K562 (cell line): ENCODE measurements around the gene TBC1D17. TPM values are rescaled to one million over a fixed set of nuclear protein-coding genes. Genes with fewer than 3 reads are reported as not detected.

Experiments
- CCNT2 ChIP-seq: IDR thresholded peaks from 2 replicates; pipeline ENCODE4 v1.6.1; 2011; ENCODE audit warnings: borderline replicate concordance, low read depth, mild to moderate bottlenecking, moderate library complexity, mixed read lengths, low read length; ENCODE audit not compliant: insufficient read length; ENCODE audit errors: extremely low read depth
- CGGBP1 ChIP-seq: fragments of 250-450 bp; sonication (Bioruptor Pico); IDR thresholded peaks from 2 replicates; pipeline ENCODE4 v1.9.0; 2021; ENCODE audit warnings: mild to moderate bottlenecking
- EGR1 ChIP-seq: fragments of 450-650 bp; conservative IDR thresholded peaks from 2 replicates; pipeline ENCODE4 v1.6.1; 2017; ENCODE audit warnings: mild to moderate bottlenecking
- ILK ChIP-seq: fragments of 450-650 bp; IDR thresholded peaks from 2 replicates; pipeline ENCODE4 v1.6.1; 2016; ENCODE audit warnings: missing genetic modification characterization, low read depth, mild to moderate bottlenecking, missing compliant biosample characterization, moderate library complexity, borderline replicate concordance
- IRF9 ChIP-seq: fragments of 450-650 bp; IDR thresholded peaks from 2 replicates; pipeline ENCODE4 v1.6.1; 2016; ENCODE audit warnings: missing biosample characterization, missing genetic modification characterization
- KAT7 ChIP-seq: sonication (generic); formaldehyde crosslinking; IDR thresholded peaks from 2 replicates; pipeline ENCODE4 v1.8.0; 2022; ENCODE audit warnings: missing genetic modification reagents, mild to moderate bottlenecking, borderline replicate concordance
- KLF6 ChIP-seq: fragments of 250-450 bp; sonication (Bioruptor Pico); IDR thresholded peaks from 2 replicates; pipeline ENCODE4 v1.4.0; 2020; ENCODE audit warnings: mild to moderate bottlenecking, moderate library complexity, borderline replicate concordance
- SMAD1 ChIP-seq: fragments of 150-350 bp; IDR thresholded peaks from 2 replicates; pipeline ENCODE4 v1.6.1; 2014; ENCODE audit warnings: low read length, low read depth; ENCODE audit not compliant: partially characterized antibody
- TAF1 ChIP-seq: IDR thresholded peaks from 2 replicates; pipeline ENCODE4 v1.6.1; 2011; ENCODE audit warnings: mild to moderate bottlenecking, low read length, moderate library complexity; ENCODE audit not compliant: insufficient read depth, control insufficient read depth, severe bottlenecking; ENCODE audit errors: extremely low read depth
- XRCC5 ChIP-seq: fragments of 200-400 bp; formaldehyde crosslinking; IDR thresholded peaks from 2 replicates; pipeline ENCODE4 v1.6.1; 2017; ENCODE audit warnings: low read depth, mild to moderate bottlenecking, low read length
- ZKSCAN3 ChIP-seq: fragments of 250-450 bp; sonication (Bioruptor Pico); IDR thresholded peaks from 2 replicates; pipeline ENCODE4 v1.4.0; 2020
- ZNF12 ChIP-seq: sonication (generic); formaldehyde crosslinking; IDR thresholded peaks from 2 replicates; pipeline ENCODE4 v1.4.0; 2020; ENCODE audit warnings: mild to moderate bottlenecking, missing genetic modification reagents
- ZNF316 ChIP-seq: fragments of 450-650 bp; IDR thresholded peaks from 2 replicates; pipeline ENCODE4 v1.6.1; 2016
- ZNF507 ChIP-seq: conservative IDR thresholded peaks from 2 replicates; pipeline ENCODE4 v1.6.1; 2017; ENCODE audit warnings: missing genetic modification characterization, missing compliant biosample characterization
- ZNF740 ChIP-seq, 3 experiments: fragments of 200-800 bp in 1 of 3; sonication (Bioruptor generic) in 1 of 3; sonication (generic) in 1 of 3; formaldehyde crosslinking in 1 of 3; IDR thresholded peaks; 2 replicates each; pipeline versions ENCODE4 v1.6.1 to v1.8.0; 2016 to 2022; ENCODE audit warnings: mild to moderate bottlenecking in 2 of 3, missing compliant biosample characterization in 2 of 3, missing genetic modification characterization in 2 of 3, missing genetic modification reagents in 1 of 3
- polyA plus RNA-seq, 8 experiments: library from polyadenylated mRNA; depleted of rRNA in 4 of 8; stranded (reverse) in 5 of 8; unstranded in 3 of 8; fragments of >200 nt; fragmentation: Nextera tagmentation in 2 of 8; fragmentation: Illumina TruSeq in 1 of 8; extraction: Ambion mirVana in 2 of 8; extraction: Trizol in 1 of 8; gene quantifications; 2 replicates each; pipeline versions ENCODE4 v1.2.1 to v1.2.3, GENCODE V29; 2011 to 2014; ENCODE audit warnings: inconsistent platforms in 1 of 8, missing spikeins in 1 of 8
- total RNA-seq, 7 experiments: library from RNA; depleted of rRNA in 6 of 7; stranded (reverse); fragments of >200 nt in 6 of 7; fragmentation: Illumina TruSeq in 2 of 7; extraction: Trizol in 2 of 7; gene quantifications; 2 replicates each; pipeline versions ENCODE4 v1.2.1 to v1.2.3, GENCODE V29; 2011 to 2021; ENCODE audit warnings: low replicate concordance in 1 of 7
- TF ChIP-seq, protein P1 (sequence below): fragments of 250-450 bp; sonication (Bioruptor Pico); IDR thresholded peaks from 2 replicates; pipeline ENCODE4 v1.8.0; 2021; ENCODE audit warnings: mild to moderate bottlenecking, moderate library complexity
- TF ChIP-seq, protein P2 (sequence below): fragments of 450-650 bp; formaldehyde crosslinking; IDR thresholded peaks from 2 replicates; pipeline ENCODE4 v1.4.0; 2020; ENCODE audit warnings: mild to moderate bottlenecking
- TF ChIP-seq, protein P3 (sequence below): fragments of 250-450 bp; sonication (Bioruptor Pico); IDR thresholded peaks from 2 replicates; pipeline ENCODE4 v1.5.0; 2021
- TF ChIP-seq, protein P4 (sequence below): fragments of 250-450 bp; sonication (Bioruptor Pico); IDR thresholded peaks from 2 replicates; pipeline ENCODE4 v1.5.0; 2020; ENCODE audit warnings: mild to moderate bottlenecking

TBC1D17 gene
- total and polyA plus RNA-seq, 9 of the 15 experiments (the other 6 are each of a cell fraction or from before 2014, with no cell fraction given): 0.42 to 16.0 (median 3.8) TPM

DNA sequence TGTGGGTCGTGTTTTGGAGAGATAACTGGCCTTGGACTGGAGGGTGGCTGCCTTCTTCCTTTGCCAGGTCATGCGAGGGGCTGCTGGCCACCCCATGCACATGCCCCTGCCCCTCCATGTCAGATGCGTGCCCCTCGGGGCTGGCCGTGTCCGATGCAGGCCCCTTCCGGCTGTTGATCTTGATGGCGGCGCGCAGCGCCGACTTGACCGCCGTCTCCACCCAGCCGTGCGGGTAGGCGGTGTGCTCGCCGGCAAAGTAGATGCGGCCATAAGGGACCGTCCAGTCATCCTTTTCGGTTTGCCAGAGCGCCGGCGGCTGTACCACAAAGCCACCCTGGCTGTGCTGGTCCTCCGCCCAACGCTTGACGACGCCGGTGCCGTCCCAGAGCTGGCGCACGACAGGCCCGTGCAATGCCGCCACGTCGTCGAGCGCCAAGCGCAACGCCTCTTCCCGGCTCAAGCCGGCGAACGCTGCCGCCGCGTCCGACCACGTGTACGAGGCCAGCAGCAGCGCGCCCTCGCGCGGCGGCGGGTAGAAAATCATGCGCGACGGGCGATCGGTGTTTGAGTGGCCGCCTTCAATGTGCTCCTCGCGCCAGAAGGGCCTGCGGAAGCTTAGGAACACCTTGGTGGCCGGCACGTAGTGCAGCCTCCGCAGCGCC, 12.3 kb downstream of the TBC1D17 start (continued):
- TF ChIP-seq ZNF507 (no peak), EGR1 (peak; percentile 14; the same call in 1 of the 2 replicates), ZKSCAN3 (CRISPR knock-in tag) (no peak), ILK (tag) (no peak), XRCC5 (peak; percentile 77; the same call in 1 of the 2 replicates), KLF6 (peak; percentile 44; the same call in 1 of the 2 replicates), SMAD1 (no peak), ZNF740 (CRISPR knock-in tag; IDR thresholded peaks at IDR 0.05) (peak; percentile 93), ZNF740 (tag; IDR thresholded peaks at IDR 0.05) (no peak), ZNF316 (no peak), CCNT2 (peak; percentile 82), ZNF12 (CRISPR knock-in tag) (peak; percentile 85; the same call in 1 of the 2 replicates), KAT7 (CRISPR knock-in tag) (peak; percentile 99), IRF9 (tag) (no peak), CGGBP1 (CRISPR knock-in tag) (no peak), TAF1 (peak; percentile 23)
- TF ChIP-seq, protein P1, sequence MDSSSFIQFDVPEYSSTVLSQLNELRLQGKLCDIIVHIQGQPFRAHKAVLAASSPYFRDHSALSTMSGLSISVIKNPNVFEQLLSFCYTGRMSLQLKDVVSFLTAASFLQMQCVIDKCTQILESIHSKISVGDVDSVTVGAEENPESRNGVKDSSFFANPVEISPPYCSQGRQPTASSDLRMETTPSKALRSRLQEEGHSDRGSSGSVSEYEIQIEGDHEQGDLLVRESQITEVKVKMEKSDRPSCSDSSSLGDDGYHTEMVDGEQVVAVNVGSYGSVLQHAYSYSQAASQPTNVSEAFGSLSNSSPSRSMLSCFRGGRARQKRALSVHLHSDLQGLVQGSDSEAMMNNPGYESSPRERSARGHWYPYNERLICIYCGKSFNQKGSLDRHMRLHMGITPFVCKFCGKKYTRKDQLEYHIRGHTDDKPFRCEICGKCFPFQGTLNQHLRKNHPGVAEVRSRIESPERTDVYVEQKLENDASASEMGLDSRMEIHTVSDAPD (CRISPR knock-in tag): no peak
- TF ChIP-seq, protein P2, sequence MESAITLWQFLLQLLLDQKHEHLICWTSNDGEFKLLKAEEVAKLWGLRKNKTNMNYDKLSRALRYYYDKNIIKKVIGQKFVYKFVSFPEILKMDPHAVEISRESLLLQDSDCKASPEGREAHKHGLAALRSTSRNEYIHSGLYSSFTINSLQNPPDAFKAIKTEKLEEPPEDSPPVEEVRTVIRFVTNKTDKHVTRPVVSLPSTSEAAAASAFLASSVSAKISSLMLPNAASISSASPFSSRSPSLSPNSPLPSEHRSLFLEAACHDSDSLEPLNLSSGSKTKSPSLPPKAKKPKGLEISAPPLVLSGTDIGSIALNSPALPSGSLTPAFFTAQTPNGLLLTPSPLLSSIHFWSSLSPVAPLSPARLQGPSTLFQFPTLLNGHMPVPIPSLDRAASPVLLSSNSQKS (CRISPR knock-in tag): no peak
- TF ChIP-seq, protein P3, sequence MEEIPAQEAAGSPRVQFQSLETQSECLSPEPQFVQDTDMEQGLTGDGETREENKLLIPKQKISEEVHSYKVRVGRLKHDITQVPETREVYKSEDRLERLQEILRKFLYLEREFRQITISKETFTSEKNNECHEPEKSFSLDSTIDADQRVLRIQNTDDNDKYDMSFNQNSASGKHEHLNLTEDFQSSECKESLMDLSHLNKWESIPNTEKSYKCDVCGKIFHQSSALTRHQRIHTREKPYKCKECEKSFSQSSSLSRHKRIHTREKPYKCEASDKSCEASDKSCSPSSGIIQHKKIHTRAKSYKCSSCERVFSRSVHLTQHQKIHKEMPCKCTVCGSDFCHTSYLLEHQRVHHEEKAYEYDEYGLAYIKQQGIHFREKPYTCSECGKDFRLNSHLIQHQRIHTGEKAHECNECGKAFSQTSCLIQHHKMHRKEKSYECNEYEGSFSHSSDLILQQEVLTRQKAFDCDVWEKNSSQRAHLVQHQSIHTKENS: no peak
- TF ChIP-seq, protein P4, sequence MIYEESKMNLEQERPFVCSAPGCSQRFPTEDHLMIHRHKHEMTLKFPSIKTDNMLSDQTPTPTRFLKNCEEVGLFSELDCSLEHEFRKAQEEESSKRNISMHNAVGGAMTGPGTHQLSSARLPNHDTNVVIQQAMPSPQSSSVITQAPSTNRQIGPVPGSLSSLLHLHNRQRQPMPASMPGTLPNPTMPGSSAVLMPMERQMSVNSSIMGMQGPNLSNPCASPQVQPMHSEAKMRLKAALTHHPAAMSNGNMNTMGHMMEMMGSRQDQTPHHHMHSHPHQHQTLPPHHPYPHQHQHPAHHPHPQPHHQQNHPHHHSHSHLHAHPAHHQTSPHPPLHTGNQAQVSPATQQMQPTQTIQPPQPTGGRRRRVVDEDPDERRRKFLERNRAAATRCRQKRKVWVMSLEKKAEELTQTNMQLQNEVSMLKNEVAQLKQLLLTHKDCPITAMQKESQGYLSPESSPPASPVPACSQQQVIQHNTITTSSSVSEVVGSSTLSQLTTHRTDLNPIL: no peak
